Kidney epithelial cell (primary cell): Measurements from ENCODE around the gene ARHGEF7. TPM values are rescaled to one million over a fixed set of nuclear protein-coding genes. Genes with fewer than 3 reads are reported as not detected.

Source experiments
- DNase-seq: peaks from one replicate; pipeline ENCODE4 v3.0.0-alpha.2; 2010; ENCODE audit warnings: low read depth
- H3K27me3 ChIP-seq: 2 replicates; pipeline ENCODE4 v1.6.0; 2011; ENCODE audit warnings: low read length; ENCODE audit not compliant: control insufficient read depth, insufficient read depth
- H3K36me3 ChIP-seq: 2 replicates; pipeline ENCODE4 v1.5.1; 2011; ENCODE audit warnings: low read length; ENCODE audit not compliant: control insufficient read depth, insufficient read depth
- H3K4me3 ChIP-seq: 2 replicates; pipeline ENCODE4 v1.5.1; 2011; ENCODE audit warnings: low read depth, mild to moderate bottlenecking, control low read depth, low read length
- total RNA-seq: library from RNA; depleted of rRNA; stranded (reverse); fragments of >200 nt; gene quantifications from 2 replicates; pipeline ENCODE4 v1.2.3, GENCODE V29; 2015
- TF ChIP-seq, protein P1 (sequence below): IDR thresholded peaks from 2 replicates; pipeline ENCODE4 v1.5.1; 2011; ENCODE audit warnings: mild to moderate bottlenecking, moderate library complexity, low read length, control low read depth, inconsistent platforms; ENCODE audit not compliant: insufficient read depth, poor library complexity, severe bottlenecking

ARHGEF7 gene
- total RNA-seq, 1 donor from 2014 or later = 32.4 TPM

GRCh38 chr13:111343186-111343805, 228.2 kb downstream of the ARHGEF7 start:
- Histone ChIP-seq H3K36me3 (no peaks in the 10 kb centered on the region), H3K27me3 (no peaks in the 10 kb centered on the region), H3K4me3 (no peak overlapping the region)
- TF ChIP-seq, protein P1, sequence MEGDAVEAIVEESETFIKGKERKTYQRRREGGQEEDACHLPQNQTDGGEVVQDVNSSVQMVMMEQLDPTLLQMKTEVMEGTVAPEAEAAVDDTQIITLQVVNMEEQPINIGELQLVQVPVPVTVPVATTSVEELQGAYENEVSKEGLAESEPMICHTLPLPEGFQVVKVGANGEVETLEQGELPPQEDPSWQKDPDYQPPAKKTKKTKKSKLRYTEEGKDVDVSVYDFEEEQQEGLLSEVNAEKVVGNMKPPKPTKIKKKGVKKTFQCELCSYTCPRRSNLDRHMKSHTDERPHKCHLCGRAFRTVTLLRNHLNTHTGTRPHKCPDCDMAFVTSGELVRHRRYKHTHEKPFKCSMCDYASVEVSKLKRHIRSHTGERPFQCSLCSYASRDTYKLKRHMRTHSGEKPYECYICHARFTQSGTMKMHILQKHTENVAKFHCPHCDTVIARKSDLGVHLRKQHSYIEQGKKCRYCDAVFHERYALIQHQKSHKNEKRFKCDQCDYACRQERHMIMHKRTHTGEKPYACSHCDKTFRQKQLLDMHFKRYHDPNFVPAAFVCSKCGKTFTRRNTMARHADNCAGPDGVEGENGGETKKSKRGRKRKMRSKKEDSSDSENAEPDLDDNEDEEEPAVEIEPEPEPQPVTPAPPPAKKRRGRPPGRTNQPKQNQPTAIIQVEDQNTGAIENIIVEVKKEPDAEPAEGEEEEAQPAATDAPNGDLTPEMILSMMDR = no peak
- no peak for DNase-seq

DNA sequence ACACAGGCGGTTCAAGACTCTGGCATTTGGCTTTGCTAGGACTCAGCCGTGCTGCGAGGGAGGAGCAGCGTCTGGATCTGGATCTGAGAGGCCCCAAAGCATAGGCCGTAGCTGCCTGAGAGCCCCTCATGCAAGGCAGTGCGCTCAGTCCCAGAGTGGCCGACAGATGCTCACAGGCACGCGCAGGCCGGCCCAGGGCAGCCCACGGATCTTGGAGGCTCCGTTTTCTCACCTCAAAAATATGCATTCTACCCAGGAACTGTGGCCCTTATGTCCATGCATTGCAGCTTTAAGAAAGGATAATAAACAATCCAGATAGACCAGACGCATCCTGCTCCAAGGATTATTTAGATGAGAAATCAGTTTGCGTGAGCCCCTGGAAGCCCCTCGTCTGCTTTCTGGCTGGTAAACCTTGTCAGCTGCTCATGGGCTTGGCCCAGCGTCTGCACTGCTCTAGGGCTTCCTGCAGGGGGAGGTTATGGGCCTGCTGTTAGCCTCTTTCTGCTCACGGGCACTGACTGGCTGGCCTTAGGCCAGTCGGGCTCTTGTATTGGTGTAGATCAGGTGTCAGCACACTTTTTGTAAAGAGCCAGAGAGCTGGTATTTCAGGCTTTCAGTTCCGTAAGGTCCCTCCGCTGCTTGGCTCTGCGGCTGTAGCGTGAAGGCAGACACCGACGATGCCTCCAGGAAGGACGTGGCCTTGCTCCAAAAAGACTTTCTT, 229.5 kb downstream of the ARHGEF7 start:
- no peak for DNase-seq
- Histone ChIP-seq H3K36me3 (no peaks in the 10 kb centered on the region), H3K4me3 (no peak overlapping the region), H3K27me3 (no peaks in the 10 kb centered on the region)
- TF ChIP-seq, protein P1 = peak; percentile 36

GRCh38 chr13:111345682-111346081, 230.6 kb downstream of the ARHGEF7 start:
- Histone ChIP-seq H3K27me3 (no peaks in the 10 kb centered on the region), H3K36me3 (no peaks in the 10 kb centered on the region), H3K4me3 (no peak overlapping the region)
- TF ChIP-seq, protein P1 = no peak
- DNase-seq = no peak

GRCh38 chr13:111346101-111346680, 231.1 kb downstream of the ARHGEF7 start:
- DNase-seq = no peak
- no peaks in the 10 kb centered on the region for H3K27me3 ChIP-seq
- TF ChIP-seq, protein P1 = no peak
- no peak overlapping the region for H3K4me3 ChIP-seq
- no peaks in the 10 kb centered on the region for H3K36me3 ChIP-seq

GRCh38 chr13:111347438-111347837, 232.3 kb downstream of the ARHGEF7 start:
- Histone ChIP-seq H3K36me3 (no peaks in the 10 kb centered on the region), H3K27me3 (no peaks in the 10 kb centered on the region), H3K4me3 (no peak overlapping the region)
- no peak for DNase-seq
- TF ChIP-seq, protein P1 = no peak
